Keratinocyte (primary cell): ENCODE measurements around the gene LHFPL2. TPM values are rescaled to one million over a fixed set of nuclear protein-coding genes. Genes with fewer than 3 reads are reported as not detected.

ENCODE experiments used
- DNase-seq: peaks from one replicate; pipeline ENCODE4 v3.0.0-alpha.2; 2011; ENCODE audit warnings: low read depth, missing footprints, low spot score
- FAIRE-seq: peaks from 2 replicates; lab custom pipeline; 2011; peaks lifted over from hg19 to GRCh38; lab: Jason Lieb, UNC
- H2AFZ ChIP-seq: 2 replicates; pipeline ENCODE4 v1.6.0; 2012; ENCODE audit warnings: low read length, control low read depth, inconsistent platforms; ENCODE audit not compliant: control insufficient read depth
- H3K27ac ChIP-seq: 2 replicates; pipeline ENCODE4 v1.5.1; 2011; ENCODE audit warnings: low read length; ENCODE audit not compliant: control insufficient read depth, insufficient read depth
- H3K27me3 ChIP-seq: 3 replicates; pipeline ENCODE4 v1.6.0; 2011; ENCODE audit warnings: low read length; ENCODE audit not compliant: control insufficient read depth, insufficient read depth; ENCODE audit errors: extremely low read depth
- H3K36me3 ChIP-seq, 2 experiments: 2 replicates in 1 of 2; 3 replicates in 1 of 2; pipeline ENCODE4 v1.5.1; 2011; ENCODE audit warnings: low read length in 2 of 2, mild to moderate bottlenecking in 1 of 2; ENCODE audit not compliant: control insufficient read depth in 2 of 2, insufficient read depth in 2 of 2; ENCODE audit errors: extremely low read depth in 1 of 2
- H3K4me1 ChIP-seq: 3 replicates; pipeline ENCODE4 v1.5.1; 2011; ENCODE audit warnings: low read length; ENCODE audit not compliant: control insufficient read depth, insufficient read depth; ENCODE audit errors: extremely low read depth
- H3K4me2 ChIP-seq: 3 replicates; pipeline ENCODE4 v1.6.0; 2011; ENCODE audit warnings: low read depth, low read length; ENCODE audit not compliant: control insufficient read depth, insufficient read depth; ENCODE audit errors: extremely low read depth
- H3K4me3 ChIP-seq, 3 experiments: fragments of 200-600 bp in 1 of 3; sonication (generic) in 1 of 3; 2 replicates in 2 of 3; 3 replicates in 1 of 3; pipeline ENCODE4 v1.5.1; 2011 to 2016; ENCODE audit warnings: low read length in 3 of 3, mild to moderate bottlenecking in 3 of 3, control low read depth in 2 of 3, inconsistent platforms in 1 of 3, low read depth in 1 of 3, mixed read lengths in 1 of 3, mixed run types in 1 of 3, moderate library complexity in 1 of 3; ENCODE audit not compliant: control insufficient read depth in 2 of 3, insufficient read depth in 2 of 3; ENCODE audit errors: extremely low read depth in 1 of 3
- H3K79me2 ChIP-seq: 2 replicates; pipeline ENCODE4 v1.6.0; 2012; ENCODE audit warnings: low read length; ENCODE audit not compliant: control insufficient read depth, insufficient read depth
- H3K9ac ChIP-seq: 3 replicates; pipeline ENCODE4 v1.6.0; 2011; ENCODE audit warnings: low read length; ENCODE audit not compliant: control insufficient read depth, insufficient read depth; ENCODE audit errors: extremely low read depth
- H3K9me1 ChIP-seq: 3 replicates; pipeline ENCODE4 v1.6.0; 2011; ENCODE audit warnings: low read length; ENCODE audit not compliant: control insufficient read depth, insufficient read depth; ENCODE audit errors: extremely low read depth
- H3K9me3 ChIP-seq: 2 replicates; pipeline ENCODE4 v1.5.1; 2012; ENCODE audit warnings: low read depth, low read length; ENCODE audit not compliant: control insufficient read depth
- H4K20me1 ChIP-seq: 3 replicates; pipeline ENCODE4 v1.6.0; 2011; ENCODE audit warnings: low read length; ENCODE audit not compliant: control insufficient read depth, insufficient read depth; ENCODE audit errors: extremely low read depth
- CTCF ChIP-seq, 3 experiments: IDR thresholded peaks in 1 of 3; conservative IDR thresholded peaks in 1 of 3; optimal IDR thresholded peaks in 1 of 3; 2 replicates in 2 of 3; 3 replicates in 1 of 3; pipeline versions ENCODE3 to v1.5.1; 2011; ENCODE audit warnings: low read length in 3 of 3, mild to moderate bottlenecking in 3 of 3, moderate library complexity in 2 of 3, control low read depth in 1 of 3, inconsistent platforms in 1 of 3; ENCODE audit not compliant: insufficient read depth in 2 of 3; ENCODE audit errors: extremely low read depth in 1 of 3
- EZH2 ChIP-seq: IDR thresholded peaks from one replicate; pipeline ENCODE4 v1.6.1; 2012; ENCODE audit warnings: inconsistent platforms, mild to moderate bottlenecking, low read length, moderate library complexity
- dilution Hi-C: fragments of 300-500 bp; cut with MboI; formaldehyde crosslinking; loops from one replicate; pipeline ENCODE4 v1.7.0; 2020; ENCODE audit warnings: low sequenced_read_pairs; ENCODE audit not compliant: extremely low pct_ligation_motif_present
- polyA plus RNA-seq, 5 experiments: library from polyadenylated mRNA; depleted of rRNA in 3 of 5; stranded (reverse) in 3 of 5; stranded (forward) in 1 of 5; unstranded in 1 of 5; fragments of >200 nt; gene quantifications; 1 replicate in 1 of 5; 2 replicates in 3 of 5; 3 replicates in 1 of 5; pipeline versions ENCODE4 v1.2.1 to v1.2.3, GENCODE V29; 2011 to 2012; ENCODE audit warnings: missing spikeins in 2 of 5, low read depth in 1 of 5, low replicate concordance in 1 of 5

The LHFPL2 gene
- polyA plus RNA-seq, 1 donor (not counting 4 experiments of a cell fraction or from before 2014, with no cell fraction given): 11.4 TPM

- H3K9me3 ChIP-seq: no peaks in the 10 kb centered on the region
- peaks cover 9% of the 10 kb centered on the region for H3K4me1 ChIP-seq
- H2AFZ ChIP-seq: no peak overlapping the region
- H3K36me3 ChIP-seq: peaks cover 5 to 15% of the 10 kb centered on the region in 2 experiments
- peaks cover 4% of the 10 kb centered on the region for H4K20me1 ChIP-seq
- TF ChIP-seq EZH2: no peak
- TF ChIP-seq CTCF (optimal IDR thresholded peaks at IDR 0.05 in 1 of 3, IDR thresholded peaks at IDR 0.05 in 1 of 3, conservative IDR thresholded peaks at IDR 0.05 in 1 of 3; ENCODE audit: extremely low read depth in 1 of 3, insufficient read depth in 2 of 3, low read length in 3 of 3): no peak
- dilution Hi-C loops: no loop called here
- no peak for FAIRE-seq
- no peaks in the 10 kb centered on the region for H3K27me3 ChIP-seq
- H3K27ac ChIP-seq: no peak overlapping the region
- H3K9me1 ChIP-seq: peaks cover 3% of the 10 kb centered on the region
- DNase-seq: no peak
- H3K4me2 ChIP-seq: no peak overlapping the region
- H3K79me2 ChIP-seq: peaks cover 3% of the 10 kb centered on the region
- H3K9ac ChIP-seq: no peak overlapping the region
- no peak overlapping the region for H3K4me3 ChIP-seq
These were observed 35.4 kb downstream of the LHFPL2 start for GRCh38 chr5:78613151-78613533.

GRCh38 chr5:78612227-78613150 is 36.1 kb downstream of the LHFPL2 start:
- no peak for TF ChIP-seq EZH2
- no peak for TF ChIP-seq CTCF (optimal IDR thresholded peaks at IDR 0.05 in 1 of 3, IDR thresholded peaks at IDR 0.05 in 1 of 3, conservative IDR thresholded peaks at IDR 0.05 in 1 of 3; ENCODE audit: extremely low read depth in 1 of 3, insufficient read depth in 2 of 3, low read length in 3 of 3)
- H3K36me3 ChIP-seq: peaks cover 4 to 15% of the 10 kb centered on the region in 2 experiments
- no peak overlapping the region for H3K4me3 ChIP-seq
- H3K9me1 ChIP-seq: peaks cover 3% of the 10 kb centered on the region
- FAIRE-seq: no peak
- peaks cover 9% of the 10 kb centered on the region for H3K4me1 ChIP-seq
- no peak overlapping the region for H3K4me2 ChIP-seq
- no peak for DNase-seq
- H3K79me2 ChIP-seq: peaks cover 3% of the 10 kb centered on the region
- H3K27me3 ChIP-seq: no peaks in the 10 kb centered on the region
- dilution Hi-C loops: no loop called here
- H3K9me3 ChIP-seq: no peaks in the 10 kb centered on the region
- H2AFZ ChIP-seq: no peak overlapping the region
- H3K9ac ChIP-seq: no peak overlapping the region
- H4K20me1 ChIP-seq: peaks cover 4% of the 10 kb centered on the region
- H3K27ac ChIP-seq: no peak overlapping the region
